GM18526 (cell line): ENCODE data around the gene BDKRB2.

Experiments
- POLR2A ChIP-seq: IDR thresholded peaks from 3 replicates; pipeline ENCODE4 v1.6.1; 2011; ENCODE audit not compliant: insufficient read length; ENCODE audit errors: extremely low read depth

The BDKRB2 gene

GRCh38 chr14:96204151-96205058, at the start of gene BDKRB2:
TSS of gene BDKRB2 (plus strand) at chr14:96204839. CDS start at chr14:96237108, 32,269 bp downstream.
- no peak for TF ChIP-seq POLR2A

- no peak for TF ChIP-seq POLR2A
Observed at GRCh38 chr14:96154900-96155299, 49.7 kb upstream of the BDKRB2 start.

- TF ChIP-seq POLR2A = no peak
Observed at GRCh38 chr14:96156804-96157760, 47.6 kb upstream of the BDKRB2 start.

- no peak for TF ChIP-seq POLR2A
Observed at GRCh38 chr14:96158735-96159134, 45.9 kb upstream of the BDKRB2 start.

- no peak for TF ChIP-seq POLR2A
Observed at GRCh38 chr14:96160076-96160912, 44.3 kb upstream of the BDKRB2 start.

GRCh38 chr14:96160913-96161310, 43.7 kb upstream of the BDKRB2 start:
- TF ChIP-seq POLR2A = no peak

GRCh38 chr14:96161636-96162035, 43.0 kb upstream of the BDKRB2 start:
- TF ChIP-seq POLR2A = no peak

GRCh38 chr14:96162265-96162664, 42.4 kb upstream of the BDKRB2 start:
- TF ChIP-seq POLR2A = no peak

- TF ChIP-seq POLR2A = no peak
Observed at GRCh38 chr14:96162741-96163140, 41.9 kb upstream of the BDKRB2 start.

- TF ChIP-seq POLR2A = no peak
Observed at GRCh38 chr14:96164861-96165490, 39.7 kb upstream of the BDKRB2 start.

GRCh38 chr14:96165493-96166436, 38.9 kb upstream of the BDKRB2 start:
- TF ChIP-seq POLR2A = no peak

GRCh38 chr14:96166461-96167223, 38.0 kb upstream of the BDKRB2 start:
- no peak for TF ChIP-seq POLR2A

- TF ChIP-seq POLR2A = no peak
Observed at GRCh38 chr14:96167224-96168148, 37.2 kb upstream of the BDKRB2 start.
